Activated naive CD4-positive, alpha-beta T cell treated with anti-CD3 and anti-CD28 coated beads, Interleukin-2, amount 50 U/mL, for 24 hours (primary cell): ENCODE measurements around the gene OR7G2.
"Not testable (repeated sequence)": the region's sequence is repeated elsewhere in the genome, so short reads cannot be mapped to it uniquely, and the experiment has no call there.

Experiments
- H3K27ac Mint-ChIP-seq: one replicate; pipeline ENCODE4 v1.8.0; 2021; ENCODE audit warnings: mild to moderate bottlenecking, mixed read lengths
- H3K27me3 Mint-ChIP-seq: one replicate; pipeline ENCODE4 v1.8.0; 2021; ENCODE audit warnings: mixed read lengths
- H3K36me3 Mint-ChIP-seq: one replicate; pipeline ENCODE4 v1.8.0; 2021; ENCODE audit warnings: mixed read lengths
- H3K4me1 Mint-ChIP-seq: one replicate; pipeline ENCODE4 v1.8.0; 2021; ENCODE audit warnings: mixed read lengths
- H3K4me3 Mint-ChIP-seq: one replicate; pipeline ENCODE4 v1.8.0; 2021; ENCODE audit warnings: mild to moderate bottlenecking, mixed read lengths
- H3K9me3 Mint-ChIP-seq: one replicate; pipeline ENCODE4 v1.8.0; 2021; ENCODE audit warnings: mixed read lengths

OR7G2 gene

DNA sequence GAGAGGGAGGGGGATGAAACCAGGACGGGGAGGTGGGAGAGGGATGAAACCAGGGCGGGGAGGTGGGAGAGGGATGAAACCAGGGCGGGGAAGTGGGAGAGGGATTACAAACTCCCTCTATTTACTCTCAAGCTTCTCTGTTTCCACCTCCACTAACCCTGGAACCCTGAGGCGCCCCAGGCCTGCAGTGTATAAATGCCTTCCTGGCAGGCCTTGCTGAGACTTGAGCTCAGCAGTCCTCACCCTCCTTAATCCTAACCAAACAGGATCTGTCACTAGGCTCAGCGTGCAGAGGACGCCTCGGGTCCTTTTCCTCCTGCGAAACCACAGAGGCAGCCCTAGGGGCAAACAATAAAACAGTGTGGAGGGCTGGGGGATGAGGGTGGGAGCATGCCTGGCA, 52.5 kb downstream of the OR7G2 start:
- Mint-ChIP-seq H3K27ac (no peak overlapping the region), H3K9me3 (no peaks in the 10 kb centered on the region), H3K36me3 (no peaks in the 10 kb centered on the region), H3K27me3 (peaks cover 4% of the 10 kb centered on the region), H3K4me3 (no peak overlapping the region), H3K4me1 (no peaks in the 10 kb centered on the region)

DNA sequence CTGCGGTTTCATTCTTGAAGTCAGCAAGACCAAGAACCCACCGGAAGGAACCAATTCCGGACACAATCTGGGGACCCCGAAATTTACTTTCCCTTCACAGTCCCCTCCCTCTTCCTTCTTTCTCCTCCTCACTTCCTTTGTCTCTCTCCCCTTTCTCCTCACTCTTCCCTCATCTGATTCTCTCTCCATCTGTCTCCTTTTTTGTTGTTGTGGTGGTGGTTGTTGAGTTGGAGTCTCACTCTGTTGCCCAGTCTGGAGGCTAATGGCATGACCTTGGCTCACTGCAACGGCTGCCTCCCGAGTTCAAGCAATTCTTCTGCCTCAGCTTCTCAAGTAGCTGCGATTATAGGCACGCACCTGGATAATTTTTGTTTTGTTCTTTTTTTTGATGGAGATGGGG, 53.1 kb downstream of the OR7G2 start:
- Mint-ChIP-seq H3K4me1 (no peaks in the 10 kb centered on the region), H3K4me3 (no peak overlapping the region), H3K27me3 (peaks cover 4% of the 10 kb centered on the region), H3K9me3 (no peaks in the 10 kb centered on the region), H3K36me3 (no peaks in the 10 kb centered on the region), H3K27ac (no peak overlapping the region)

DNA sequence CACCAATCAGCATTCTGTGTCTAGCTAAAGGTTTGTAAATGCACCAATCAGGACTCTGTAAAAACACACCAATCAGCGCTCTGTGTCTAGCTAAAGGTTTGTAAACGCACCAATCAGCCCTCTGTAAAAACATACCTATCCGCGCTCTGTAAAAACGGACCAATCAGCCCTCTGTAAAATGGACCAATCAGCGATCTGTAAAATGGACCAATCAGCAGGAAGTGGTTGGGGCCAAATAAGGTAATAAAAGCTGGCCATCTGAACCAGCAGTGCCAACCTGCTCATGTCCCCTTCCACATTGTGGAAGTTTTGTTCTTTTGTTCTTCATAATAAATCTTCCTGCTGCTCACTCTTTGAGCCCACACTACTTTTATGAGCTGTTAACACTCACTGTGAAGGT, 53.6 kb downstream of the OR7G2 start:
- not testable (repeated sequence) for H3K36me3 Mint-ChIP-seq, H3K4me1 Mint-ChIP-seq, H3K27me3 Mint-ChIP-seq, H3K4me3 Mint-ChIP-seq, H3K9me3 Mint-ChIP-seq, H3K27ac Mint-ChIP-seq

DNA sequence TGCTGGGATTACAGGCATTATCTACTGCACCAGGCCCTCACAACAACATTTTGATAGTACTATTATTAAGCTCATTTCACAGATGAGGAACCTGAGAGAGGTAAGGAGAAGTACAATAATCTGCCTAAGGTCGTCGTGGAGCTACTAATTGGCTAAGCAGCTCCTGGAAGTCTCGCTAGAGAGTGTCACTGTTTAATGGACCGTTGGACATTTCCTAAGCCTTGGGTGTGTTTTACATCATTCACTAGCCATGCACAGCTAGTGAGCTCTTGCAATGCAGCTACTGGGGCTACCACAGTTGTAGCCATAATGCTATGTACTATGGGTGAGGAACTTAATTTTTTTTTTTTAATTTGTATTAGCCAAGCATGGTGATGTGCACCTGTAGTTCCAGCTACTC, 54.4 kb downstream of the OR7G2 start:
- Mint-ChIP-seq H3K27ac (no peak overlapping the region), H3K4me1 (no peaks in the 10 kb centered on the region), H3K27me3 (peaks cover 4% of the 10 kb centered on the region), H3K9me3 (no peaks in the 10 kb centered on the region), H3K36me3 (no peaks in the 10 kb centered on the region), H3K4me3 (no peak overlapping the region)
